Heart left ventricle (tissue), 16 donors: ENCODE measurements around the gene NFIX. TPM values are rescaled to one million over a fixed set of nuclear protein-coding genes. Genes with fewer than 3 reads are reported as not detected.

ENCODE experiments used
- ATAC-seq, 4 donors: fragments of 200-7000 bp; cut with Tn5 transposase; one replicate each; pipeline ENCODE4 v1.9.1; 2020 to 2022; ENCODE audit warnings: moderate library complexity in 4 of 4, mild to moderate bottlenecking in 3 of 4, moderate number of reproducible peaks in 1 of 4
- DNase-seq, 5 donors: peaks; one replicate each; pipeline ENCODE4 v3.0.0-alpha.2; 2020
- H3K27ac ChIP-seq, 12 donors: fragments of 200-600 bp; sonication (generic) in 4 of 12; one replicate each; pipeline versions ENCODE4 v1.5.0 to v1.8.0; 2016 to 2022; ENCODE audit warnings: mild to moderate bottlenecking in 2 of 12
- H3K27me3 ChIP-seq, 9 donors: fragments of 200-600 bp; sonication (generic) in 2 of 9; one replicate each; pipeline versions ENCODE4 v1.5.1 to v1.8.0; 2016 to 2022; ENCODE audit warnings: mild to moderate bottlenecking in 3 of 9
- H3K36me3 ChIP-seq, 9 donors: fragments of 200-600 bp; sonication (generic) in 2 of 9; one replicate each; pipeline versions ENCODE4 v1.5.0 to v1.8.0; 2018 to 2022; ENCODE audit warnings: mild to moderate bottlenecking in 2 of 9
- H3K4me1 ChIP-seq, 12 donors: fragments of 200-600 bp; sonication (generic) in 4 of 12; one replicate each; pipeline versions ENCODE4 v1.5.0 to v1.8.0; 2016 to 2022; ENCODE audit warnings: mild to moderate bottlenecking in 3 of 12
- H3K4me3 ChIP-seq, 12 donors: fragments of 200-600 bp; sonication (generic) in 4 of 12; one replicate each; pipeline versions ENCODE4 v1.5.0 to v1.8.0; 2017 to 2022; ENCODE audit warnings: mild to moderate bottlenecking in 9 of 12, moderate library complexity in 4 of 12
- H3K9me3 ChIP-seq, 12 donors: fragments of 200-600 bp; sonication (generic) in 4 of 12; one replicate each; pipeline versions ENCODE4 v1.5.0 to v1.8.0; 2016 to 2022; ENCODE audit warnings: mild to moderate bottlenecking in 1 of 12
- CTCF ChIP-seq, 12 donors: fragments of 200-600 bp; sonication (generic) in 4 of 12; IDR thresholded peaks; one replicate each; pipeline versions ENCODE4 v1.5.0 to v1.8.0; 2018 to 2022; ENCODE audit warnings: antibody characterized with exemption in 12 of 12, mild to moderate bottlenecking in 5 of 12
- POLR2A ChIP-seq, 2 donors: fragments of 450-650 bp; IDR thresholded peaks; one replicate each; pipeline ENCODE4 v1.6.1; 2017; ENCODE audit warnings: antibody characterized with exemption in 2 of 2, mild to moderate bottlenecking in 2 of 2, moderate library complexity in 2 of 2
- WGBS, 4 donors: extraction: QIAGEN DNeasy Blood & Tissue Kit in 2 of 4; methylation state at CpG; one replicate each; pipeline versions ENCODE4 v1.1.5 to v1.1.7; 2013 to 2018; 5-methylcytosine and 5-hydroxymethylcytosine counted together
- intact Hi-C, 10 donors: fragments of 100-400 bp; cut with DNase I; formaldehyde crosslinking; loops; one replicate each; pipeline versions ENCODE4 v1.11.1 to v1.14.2; 2022
- polyA plus RNA-seq, 2 donors: library from polyadenylated mRNA; stranded (reverse); fragments of 200-250 nt; gene quantifications; one replicate each; pipeline ENCODE4 v1.2.3, GENCODE V29; 2013
- total RNA-seq, 9 donors: library from RNA; depleted of rRNA in 2 of 9; stranded (reverse); fragments of >200 nt in 2 of 9; fragmentation: NEBNext Ultra II Directional in 3 of 9; extraction: Animal tissue kit (Norgen Biotek cat#: 25700) in 3 of 9; gene quantifications; one replicate each; pipeline versions ENCODE4 v1.1.0 to v1.2.4, GENCODE V29; 2016 to 2023
- donor health status: ischemic (EF 13 %, LVEDD 7.1; RV severe dilation, severe dysfunction).
- donor health status: healthy with polysubstance abuse.
- donor health status: DM: no; HTN: yes; CAD: no.
- donor health status: DM: no; HTN: no; CAD: no.
- donor health status: ischemic (EF 25% LVEDD 6.9; RV normal size, moderate dysfunction).
- donor health status: ischemic (EF 25% LVEDD 5.7; RV mildly dilated, moderate dysfunction).
- donor health status: healthy.
- donor health status: DM: yes; HTN: yes; CAD: no.
- donor health status: ischemic (EF 35%, LVEDD 5.7; RV mildly dilated, moderate dysfunction).
- donor health status: nonischemic (EF 11% LVEDD 7.7; RV severe dilation, severe dysfunction).
- donor health status: DM: yes; HTN: yes; CAD: no.
- donor health status: PGD.
- donor health status: ischemic (EF 29% LVEDD 5.4; RV normal size, mild dysfunction).
- donor health status: nonischemic (EF 23%, LVEDD 6.1; RV moderate dilation, normal function).

NFIX gene
- total and polyA plus RNA-seq, 11 donors = 42.1 to 147 (median 107) TPM

- peaks cover 44 to 100% (median 96%) of the 10 kb centered on the region in 12 donors for H3K4me1 ChIP-seq
- H3K27ac ChIP-seq = peak overlapping the region; percentile 64 to 98 (median 94)
- DNase-seq (peak in 4 of 5 donors; percentile 74 to 89 (median 81)), ATAC-seq (peak; percentile 81 to 87 (median 83))
- H3K27me3 ChIP-seq = no peaks in the 10 kb centered on the region
- intact Hi-C loops = loop anchor here (1.0 to 5.0 kb wide), 8 partner anchors 21 to 79 kb away; partner anchors contain the start of gene NFIX (in 2 of the 10)
- TF ChIP-seq CTCF (IDR thresholded peaks at IDR 0.05) = no peak
- WGBS, 4 donors = 32 to 60% (median 48%) methylated on average over 5 of the region's 5 CpGs
- H3K9me3 ChIP-seq = no peaks in the 10 kb centered on the region
- H3K4me3 ChIP-seq = no peak overlapping the region
- no peaks in the 10 kb centered on the region for H3K36me3 ChIP-seq
Measured at GRCh38 chr19:13063461-13064091, 68.3 kb downstream of the NFIX start.

- H3K27ac ChIP-seq = peak overlapping the region; percentile 64 to 98 (median 94)
- H3K4me3 ChIP-seq = no peak overlapping the region
- TF ChIP-seq CTCF (IDR thresholded peaks at IDR 0.05) = no peak
- no peak for TF ChIP-seq POLR2A (IDR thresholded peaks at IDR 0.05)
- H3K4me1 ChIP-seq = peaks cover 46 to 100% (median 97%) of the 10 kb centered on the region in 12 donors
- no peaks in the 10 kb centered on the region for H3K9me3 ChIP-seq
- DNase-seq (peak in 3 of 5 donors; percentile 57 to 84 (median 75)), ATAC-seq (peak; percentile 58 to 62 (median 60))
- no peaks in the 10 kb centered on the region for H3K36me3 ChIP-seq
- intact Hi-C loops = loop anchor here (5.0 kb wide), 5 partner anchors 37 to 77 kb away; partner anchors contain the start of gene NFIX (in 2 of the 10)
- 33 to 53% (median 38%) methylated on average over 4 to 6 of the region's 6 CpGs for WGBS, 4 donors
- H3K27me3 ChIP-seq = no peaks in the 10 kb centered on the region
Measured at GRCh38 chr19:13064092-13064489, 68.8 kb downstream of the NFIX start.

GRCh38 chr19:13066226-13066625 is 71.0 kb downstream of the NFIX start:
- TF ChIP-seq CTCF (IDR thresholded peaks at IDR 0.05) (no peak), POLR2A (IDR thresholded peaks at IDR 0.05) (no peak)
- Histone ChIP-seq H3K4me3 (no peak overlapping the region), H3K27ac (peak overlapping the region; percentile 26 to 98 (median 94)), H3K27me3 (no peaks in the 10 kb centered on the region), H3K4me1 (peaks cover 53 to 100% (median 93%) of the 10 kb centered on the region in 12 donors), H3K9me3 (no peaks in the 10 kb centered on the region), H3K36me3 (no peaks in the 10 kb centered on the region)
- intact Hi-C loops = loop anchor here in 1 of 10 donors (1.0 kb wide), 1 partner anchor 81 kb away; no protein-coding TSS in a partner anchor
- ATAC-seq (no peak), DNase-seq (no peak)
- WGBS, 4 donors = 71 to 77% (median 72%) methylated on average over 5 of the region's 5 CpGs

DNA sequence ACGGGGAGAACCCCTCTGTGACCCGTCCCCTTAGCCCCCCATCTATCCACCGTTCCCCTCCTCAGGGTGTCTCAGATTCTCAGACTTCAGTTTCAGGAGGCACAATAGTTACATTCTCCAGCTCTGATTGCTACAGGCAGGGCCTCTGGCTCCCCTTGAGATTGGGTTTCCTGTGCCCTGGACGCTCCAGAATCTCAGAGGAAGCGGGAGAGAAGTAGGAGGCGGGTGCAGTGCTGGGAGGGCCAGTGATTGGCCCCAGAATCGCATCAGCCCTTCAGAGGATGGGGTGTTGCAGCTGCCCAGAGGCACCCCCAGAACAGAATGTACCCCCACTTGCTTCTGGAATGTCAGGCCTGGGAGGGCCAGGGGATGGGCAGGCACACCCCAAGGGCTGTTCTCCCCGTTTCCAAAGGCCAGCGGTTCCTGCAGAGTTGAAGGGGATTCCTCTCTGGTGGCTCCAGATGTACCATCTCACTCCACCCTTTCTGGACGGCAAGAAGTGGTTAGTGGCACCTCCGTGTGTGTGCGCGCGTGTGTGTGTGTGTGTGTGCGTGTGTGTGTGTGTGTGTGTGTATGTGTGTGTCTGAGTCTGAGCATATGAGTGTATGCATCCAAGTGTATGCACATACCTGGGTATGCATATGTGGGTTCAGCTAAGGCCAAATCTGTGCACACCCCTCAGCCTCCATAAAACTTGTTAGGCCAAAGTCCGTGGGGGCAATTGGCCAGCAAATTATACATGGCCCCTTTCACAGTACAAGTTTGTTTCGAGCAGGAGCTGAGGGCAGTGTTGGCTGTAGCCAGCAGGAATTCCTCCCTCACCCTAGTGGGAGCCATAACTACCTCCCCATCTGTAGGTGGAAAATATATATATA is 71.9 kb downstream of the NFIX start:
- no peaks in the 10 kb centered on the region for H3K36me3 ChIP-seq
- DNase-seq (peak in 1 of 5 donors; percentile 28), ATAC-seq (no peak)
- no peak overlapping the region for H3K4me3 ChIP-seq
- no peaks in the 10 kb centered on the region for H3K27me3 ChIP-seq
- intact Hi-C loops = loop anchor here in 1 of 10 donors (1.0 kb wide), 1 partner anchor 82 kb away; no protein-coding TSS in a partner anchor
- 47 to 66% (median 58%) methylated on average over 12 to 17 of the region's 17 CpGs for WGBS, 4 donors
- H3K4me1 ChIP-seq = peaks cover 53 to 100% (median 91%) of the 10 kb centered on the region in 12 donors
- no peaks in the 10 kb centered on the region for H3K9me3 ChIP-seq
- H3K27ac ChIP-seq = peak overlapping the region; percentile 26 to 98 (median 94)
- no peak for TF ChIP-seq CTCF (IDR thresholded peaks at IDR 0.05)
- TF ChIP-seq POLR2A (IDR thresholded peaks at IDR 0.05) = no peak
